Adipose tissue (tissue), 3 donors: ENCODE results near the gene PRDM16. TPM values are rescaled to one million over a fixed set of nuclear protein-coding genes. Genes with fewer than 3 reads are reported as not detected.
A peak's percentile ranks its signal among the peaks of the same experiment; 100 is the strongest.

ENCODE experiments used
- H3K27ac ChIP-seq: one replicate; pipeline ENCODE4 v1.5.1; 2013; ENCODE audit warnings: low read depth, low read length
- WGBS, 3 donors: extraction: QIAGEN DNeasy Blood & Tissue Kit; methylation state at CpG; one replicate each; pipeline ENCODE4 v1.1.7; 2013; 5-methylcytosine and 5-hydroxymethylcytosine counted together
- polyA plus RNA-seq, 3 donors: library from polyadenylated mRNA; stranded (reverse); fragments of 200-250 nt; gene quantifications; one replicate each; pipeline ENCODE4 v1.2.3, GENCODE V29; 2013
- donor health status: healthy with polysubstance abuse.
- donor health status: Bipolar disorder and iron deficiency.
- donor health status: healthy.

Gene PRDM16
- polyA plus RNA-seq, 3 donors = 1.6 to 3.6 (median 1.6) TPM

- no peak overlapping the region for H3K27ac ChIP-seq
- 75 to 86% (median 86%) methylated on average over 23 of the region's 23 CpGs for WGBS, 3 donors
Observed at GRCh38 chr1:3293563-3294080, 224.6 kb downstream of the PRDM16 start.

GRCh38 chr1:3294450-3294849 is 225.4 kb downstream of the PRDM16 start:
- 80 to 89% (median 87%) methylated on average over 13 of the region's 13 CpGs for WGBS, 3 donors

GRCh38 chr1:3295846-3296245 is 226.8 kb downstream of the PRDM16 start:
- no peak overlapping the region for H3K27ac ChIP-seq

More at GRCh38 chr1:3294450-3294849, 225.4 kb downstream of the PRDM16 start:
- H3K27ac ChIP-seq = no peak overlapping the region

GRCh38 chr1:3296326-3296725 is 227.3 kb downstream of the PRDM16 start:
- no peak overlapping the region for H3K27ac ChIP-seq
- WGBS, 3 donors = 68 to 69% (median 69%) methylated on average over 11 of the region's 11 CpGs

More at GRCh38 chr1:3295846-3296245, 226.8 kb downstream of the PRDM16 start:
- WGBS, 3 donors = 82 to 92% (median 84%) methylated on average over 12 of the region's 12 CpGs

- WGBS, 3 donors = 90 to 94% (median 91%) methylated on average over 16 of the region's 16 CpGs
Observed at GRCh38 chr1:3296826-3297225, 227.8 kb downstream of the PRDM16 start.

GRCh38 chr1:3297756-3298155 is 228.8 kb downstream of the PRDM16 start:
- H3K27ac ChIP-seq = no peak overlapping the region
- WGBS, 3 donors = 81 to 95% (median 82%) methylated on average over 7 of the region's 7 CpGs

More at GRCh38 chr1:3296826-3297225, 227.8 kb downstream of the PRDM16 start:
- H3K27ac ChIP-seq = no peak overlapping the region

- 88 to 95% (median 89%) methylated on average over 15 of the region's 15 CpGs for WGBS, 3 donors
- no peak overlapping the region for H3K27ac ChIP-seq
Observed at GRCh38 chr1:3298197-3298596, 229.2 kb downstream of the PRDM16 start.

GRCh38 chr1:3304246-3304645 is 235.2 kb downstream of the PRDM16 start:
- 60 to 83% (median 76%) methylated on average over 11 of the region's 11 CpGs for WGBS, 3 donors
- no peak overlapping the region for H3K27ac ChIP-seq

GRCh38 chr1:3304692-3305091 is 235.7 kb downstream of the PRDM16 start:
- WGBS, 3 donors = 83 to 88% (median 87%) methylated on average over 11 of the region's 11 CpGs
- no peak overlapping the region for H3K27ac ChIP-seq

- H3K27ac ChIP-seq = no peak overlapping the region
- 85 to 89% (median 88%) methylated on average over 13 of the region's 13 CpGs for WGBS, 3 donors
Observed at GRCh38 chr1:3305156-3305555, 236.2 kb downstream of the PRDM16 start.

GRCh38 chr1:3306583-3307291 is 237.7 kb downstream of the PRDM16 start:
- H3K27ac ChIP-seq = no peak overlapping the region
- 63 to 82% (median 74%) methylated on average over 10 of the region's 10 CpGs for WGBS, 3 donors

GRCh38 chr1:3307359-3307758 is 238.4 kb downstream of the PRDM16 start:
- no peak overlapping the region for H3K27ac ChIP-seq
- 79 to 92% (median 82%) methylated on average over 8 of the region's 8 CpGs for WGBS, 3 donors

GRCh38 chr1:3308053-3308452 is 239.1 kb downstream of the PRDM16 start:
- H3K27ac ChIP-seq = no peak overlapping the region
- 85 to 92% (median 87%) methylated on average over 11 of the region's 11 CpGs for WGBS, 3 donors

GRCh38 chr1:3310718-3311400 is 241.9 kb downstream of the PRDM16 start:
- 77 to 86% (median 85%) methylated on average over 25 of the region's 25 CpGs for WGBS, 3 donors

GRCh38 chr1:3311711-3312110 is 242.7 kb downstream of the PRDM16 start:
- no peak overlapping the region for H3K27ac ChIP-seq
- 88 to 96% (median 95%) methylated on average over 8 of the region's 8 CpGs for WGBS, 3 donors

More at GRCh38 chr1:3310718-3311400, 241.9 kb downstream of the PRDM16 start:
- no peak overlapping the region for H3K27ac ChIP-seq

GRCh38 chr1:3312310-3312897 is 243.4 kb downstream of the PRDM16 start:
- H3K27ac ChIP-seq = no peak overlapping the region
- WGBS, 3 donors = 70 to 90% (median 88%) methylated on average over 22 to 24 of the region's 24 CpGs

- peak overlapping the region; percentile 43 for H3K27ac ChIP-seq
- WGBS, 3 donors = 17 to 48% (median 23%) methylated on average over 38 of the region's 38 CpGs
Observed at GRCh38 chr1:3312898-3313575, 244.0 kb downstream of the PRDM16 start.

GRCh38 chr1:3313576-3313950 is 244.6 kb downstream of the PRDM16 start:
- 21 to 38% (median 22%) methylated on average over 17 to 22 of the region's 22 CpGs for WGBS, 3 donors
- H3K27ac ChIP-seq = peak overlapping the region; percentile 43
